ENCODE data around the gene CCT3. TPM values are rescaled to one million over a fixed set of nuclear protein-coding genes. Genes with fewer than 3 reads are reported as not detected.

The CCT3 gene
- total RNA-seq, 2 experiments from 2014 or later: 266 to 269 TPM

- ChIA-PET POLR2A (interaction anchor here (1.4 kb wide), 1 partner anchor 31 kb away, joined by 3 read pairs; no protein-coding TSS in a partner anchor), CTCF (interaction anchor here (1.1 to 1.6 kb wide), 2 partner anchors 135 to 180 kb away, joined by 4 read pairs; no protein-coding TSS in a partner anchor)
- ATAC-seq (no peak), DNase-seq (no peak)
- peaks cover 65% of the 10 kb centered on the region for H3K36me3 Mint-ChIP-seq (ENCODE audit: low read depth)
- H3K4me3 Mint-ChIP-seq: no peak overlapping the region
- no peaks in the 10 kb centered on the region for H3K27me3 Mint-ChIP-seq (ENCODE audit: low read depth)
- H3K4me1 Mint-ChIP-seq (ENCODE audit: low read depth): peaks cover 20% of the 10 kb centered on the region
- H3K9me3 Mint-ChIP-seq (ENCODE audit: insufficient read depth): no peaks in the 10 kb centered on the region
- H3K27ac Mint-ChIP-seq: peak overlapping the region; percentile 37
Observed at GRCh38 chr1:156276532-156276931, 61.6 kb downstream of the CCT3 start.

- CTCF ChIA-PET: interaction anchor here (3.0 kb wide), 1 partner anchor 10 kb away, joined by 12 read pairs; no protein-coding TSS in a partner anchor
- Mint-ChIP-seq H3K4me3 (no peak overlapping the region), H3K36me3 (ENCODE audit: low read depth) (peaks cover 68% of the 10 kb centered on the region), H3K4me1 (ENCODE audit: low read depth) (no peaks in the 10 kb centered on the region), H3K9me3 (ENCODE audit: insufficient read depth) (no peaks in the 10 kb centered on the region), H3K27ac (no peak overlapping the region), H3K27me3 (ENCODE audit: low read depth) (no peaks in the 10 kb centered on the region)
- no peak for DNase-seq
- no peak for ATAC-seq
- POLR2A ChIA-PET: interaction anchor here (1.6 to 2.7 kb wide), 2 partner anchors 10 to 12 kb away, joined by 4 to 12 read pairs; partner anchors contain the start of gene SMG5
Observed at GRCh38 chr1:156270314-156270713, 67.8 kb downstream of the CCT3 start.

GRCh38 chr1:156268336-156268735 lies 69.8 kb downstream of the CCT3 start:
- ChIA-PET CTCF (no interaction called here), POLR2A (interaction anchor here (0.6 kb wide), 1 partner anchor 291 kb away, joined by 3 read pairs; no protein-coding TSS in a partner anchor)
- ATAC-seq (no peak), DNase-seq (no peak)
- H3K4me3 Mint-ChIP-seq: no peak overlapping the region
- no peak overlapping the region for H3K27ac Mint-ChIP-seq
- H3K36me3 Mint-ChIP-seq (ENCODE audit: low read depth): peaks cover 65% of the 10 kb centered on the region
- no peaks in the 10 kb centered on the region for H3K27me3 Mint-ChIP-seq (ENCODE audit: low read depth)
- H3K4me1 Mint-ChIP-seq (ENCODE audit: low read depth): no peaks in the 10 kb centered on the region
- H3K9me3 Mint-ChIP-seq (ENCODE audit: insufficient read depth): no peaks in the 10 kb centered on the region

DNA sequence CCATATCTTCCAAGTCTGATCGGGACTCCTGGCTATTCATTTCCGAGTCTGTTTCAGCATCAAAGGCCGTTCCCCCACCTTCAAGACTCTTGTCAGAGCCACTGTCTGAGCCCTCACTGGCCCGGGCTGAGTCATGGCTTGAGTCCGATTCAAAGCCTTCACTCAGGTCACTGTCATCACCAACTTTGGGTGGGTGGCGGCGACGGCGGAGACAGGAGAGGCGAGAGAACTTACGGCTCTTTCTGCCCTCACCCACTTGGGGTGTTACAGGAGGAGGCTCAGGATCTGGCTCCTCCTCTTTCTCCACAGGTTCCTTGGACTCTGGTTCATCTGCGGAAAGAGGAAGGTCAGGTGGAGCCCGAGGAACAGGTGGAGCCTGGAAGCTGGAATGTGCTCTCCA lies 72.0 kb downstream of the CCT3 start:
- peaks cover 61% of the 10 kb centered on the region for H3K36me3 Mint-ChIP-seq (ENCODE audit: low read depth)
- ATAC-seq (no peak), DNase-seq (no peak)
- H3K27ac Mint-ChIP-seq: no peak overlapping the region
- CTCF ChIA-PET: interaction anchor here (2.0 kb wide), 1 partner anchor 54 kb away, joined by 6 read pairs; no protein-coding TSS in a partner anchor
- no peaks in the 10 kb centered on the region for H3K27me3 Mint-ChIP-seq (ENCODE audit: low read depth)
- no peaks in the 10 kb centered on the region for H3K4me1 Mint-ChIP-seq (ENCODE audit: low read depth)
- H3K9me3 Mint-ChIP-seq (ENCODE audit: insufficient read depth): no peaks in the 10 kb centered on the region
- H3K4me3 Mint-ChIP-seq: no peak overlapping the region
- POLR2A ChIA-PET: no interaction called here

DNA sequence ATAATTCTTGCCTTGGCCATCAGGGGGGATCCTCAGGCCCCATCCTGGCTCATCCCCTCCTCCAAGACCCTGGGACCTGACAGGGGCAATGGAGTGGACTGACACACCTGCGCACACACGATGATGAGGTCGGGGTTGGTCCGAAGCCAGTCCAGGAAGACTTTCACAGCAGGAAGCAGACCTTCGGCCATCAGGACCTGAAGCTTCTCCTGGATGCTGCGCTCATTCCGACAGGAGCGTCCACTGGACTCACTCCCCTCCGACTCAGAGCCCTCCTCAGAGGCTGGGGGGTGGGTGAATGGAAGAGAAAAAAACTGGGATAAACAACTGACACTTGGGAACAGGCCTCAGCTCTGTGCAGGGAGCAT lies 74.8 kb downstream of the CCT3 start:
- CTCF ChIA-PET: interaction anchor here (1.4 kb wide), 1 partner anchor 55 kb away, joined by 3 read pairs; no protein-coding TSS in a partner anchor
- no peak for ATAC-seq
- no peaks in the 10 kb centered on the region for H3K27me3 Mint-ChIP-seq (ENCODE audit: low read depth)
- no peak overlapping the region for H3K4me3 Mint-ChIP-seq
- H3K9me3 Mint-ChIP-seq (ENCODE audit: insufficient read depth): no peaks in the 10 kb centered on the region
- H3K4me1 Mint-ChIP-seq (ENCODE audit: low read depth): peaks cover 1% of the 10 kb centered on the region
- no peak overlapping the region for H3K27ac Mint-ChIP-seq
- no peak for DNase-seq
- H3K36me3 Mint-ChIP-seq (ENCODE audit: low read depth): peaks cover 77% of the 10 kb centered on the region
- POLR2A ChIA-PET: no interaction called here

DNA sequence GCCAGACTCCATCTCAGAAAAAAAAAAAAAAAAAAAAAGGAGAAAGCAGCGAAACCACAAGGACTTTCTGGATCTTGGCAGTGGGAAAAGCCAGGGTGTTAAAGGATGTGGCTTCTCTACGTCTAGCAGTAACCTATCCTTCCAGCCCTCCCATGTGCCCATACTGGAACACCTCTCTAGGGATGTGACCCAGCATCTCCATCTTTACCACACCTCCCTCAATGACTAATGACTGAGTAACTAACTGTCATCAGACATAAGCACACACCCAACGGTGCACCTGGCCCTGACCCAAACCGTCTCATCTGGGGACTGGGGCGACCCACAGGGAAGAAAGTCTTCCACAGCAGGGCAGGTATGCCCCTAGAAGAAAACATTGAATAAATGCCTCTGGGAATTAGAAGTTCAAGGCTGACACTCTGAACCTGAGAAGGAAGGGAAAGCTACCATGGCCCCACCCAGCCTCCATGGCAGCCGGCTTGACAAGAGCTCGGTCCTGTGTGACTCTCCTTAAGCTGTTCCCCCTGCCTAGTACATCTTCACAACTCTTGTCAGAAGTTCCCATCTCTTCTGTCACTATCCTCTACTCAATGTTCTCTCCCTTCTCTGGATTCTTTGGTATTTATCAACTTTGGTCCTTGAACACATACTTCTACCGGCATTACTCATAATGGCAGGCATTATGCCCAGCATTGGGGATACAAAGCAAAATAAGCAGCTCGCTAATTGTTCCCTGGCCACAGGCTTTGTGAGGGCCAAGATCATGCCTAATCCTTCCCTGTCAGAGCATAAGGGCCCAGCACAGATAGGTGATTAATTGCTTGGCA lies 75.4 kb downstream of the CCT3 start:
- ChIA-PET POLR2A (no interaction called here), CTCF (interaction anchor here (1.4 kb wide), 1 partner anchor 56 kb away, joined by 3 read pairs; no protein-coding TSS in a partner anchor)
- Mint-ChIP-seq H3K36me3 (ENCODE audit: low read depth) (peaks cover 77% of the 10 kb centered on the region), H3K27ac (peak overlapping the region; percentile 2), H3K27me3 (ENCODE audit: low read depth) (no peaks in the 10 kb centered on the region), H3K4me1 (ENCODE audit: low read depth) (peaks cover 7% of the 10 kb centered on the region), H3K9me3 (ENCODE audit: insufficient read depth) (no peaks in the 10 kb centered on the region), H3K4me3 (no peak overlapping the region)
- no peak for ATAC-seq
- no peak for DNase-seq

- ChIA-PET CTCF (interaction anchor here (0.7 to 1.1 kb wide), 3 partner anchors 59 to 120 kb away, joined by 3 to 7 read pairs (median 3); no protein-coding TSS in a partner anchor), POLR2A (interaction anchor here (1.7 kb wide), 1 partner anchor 22 kb away, joined by 7 read pairs; the partner anchor contains the start of gene SMG5)
- DNase-seq (no peak), ATAC-seq (no peak)
- Mint-ChIP-seq H3K27ac (peak overlapping the region; percentile 43), H3K36me3 (ENCODE audit: low read depth) (peaks cover 71% of the 10 kb centered on the region), H3K27me3 (ENCODE audit: low read depth) (no peaks in the 10 kb centered on the region), H3K4me3 (no peak overlapping the region), H3K9me3 (ENCODE audit: insufficient read depth) (no peaks in the 10 kb centered on the region), H3K4me1 (ENCODE audit: low read depth) (peaks cover 16% of the 10 kb centered on the region)
Observed at GRCh38 chr1:156260896-156261295, 77.2 kb downstream of the CCT3 start.

- no peak overlapping the region for H3K27ac Mint-ChIP-seq
- DNase-seq (no peak), ATAC-seq (no peak)
- ChIA-PET POLR2A (interaction anchor here (1.4 to 1.7 kb wide), 2 partner anchors 20 to 23 kb away, joined by 3 to 7 read pairs; partner anchors contain the start of gene SMG5), CTCF (interaction anchor here (0.9 to 1.5 kb wide), 8 partner anchors 8 to 163 kb away, joined by 3 to 7 read pairs (median 3); partner anchors contain the start of genes BGLAP and SLC25A44)
- H3K27me3 Mint-ChIP-seq (ENCODE audit: low read depth): no peaks in the 10 kb centered on the region
- H3K9me3 Mint-ChIP-seq (ENCODE audit: insufficient read depth): no peaks in the 10 kb centered on the region
- no peak overlapping the region for H3K4me3 Mint-ChIP-seq
- H3K4me1 Mint-ChIP-seq (ENCODE audit: low read depth): peaks cover 16% of the 10 kb centered on the region
- H3K36me3 Mint-ChIP-seq (ENCODE audit: low read depth): peaks cover 63% of the 10 kb centered on the region
Observed at GRCh38 chr1:156259805-156260204, 78.3 kb downstream of the CCT3 start.

Other genes with a start within 250 kb of the CCT3 start
- gene LMNA, start 223.6 kb downstream of the CCT3 start, total RNA-seq: 10 to 100 TPM in 1 of 2 experiments, 1 to 10 TPM in 1; 8.5 to 10.3 TPM
- 10 to 100 TPM; 16.8 to 17.8 TPM for gene SEMA4A, start 184.7 kb downstream of the CCT3 start, total RNA-seq
- 10 to 100 TPM; 31.8 to 33.8 TPM for gene SLC25A44, start 144.2 kb downstream of the CCT3 start, total RNA-seq
- gene PMF1, start 125.3 kb downstream of the CCT3 start, total RNA-seq: 10 to 100 TPM; 72.3 to 77.3 TPM
- gene BGLAP, start 96.1 kb downstream of the CCT3 start, total RNA-seq: 1 to 10 TPM; 2.8 TPM
- 1 to 10 TPM; 8.6 to 9.9 TPM for gene PAQR6, start 90.2 kb downstream of the CCT3 start, total RNA-seq
- gene SMG5, start 55.5 kb downstream of the CCT3 start, total RNA-seq: 10 to 100 TPM; 75.2 to 78.2 TPM
- 10 to 100 TPM in 1 of 2 experiments, 1 to 10 TPM in 1; 9.1 to 11.0 TPM for gene TMEM79, start 54.0 kb downstream of the CCT3 start, total RNA-seq
- 10 to 100 TPM; 27.7 to 29.8 TPM for gene GLMP, start 42.6 kb downstream of the CCT3 start, total RNA-seq
- gene VHLL, start 39.0 kb downstream of the CCT3 start, total RNA-seq: not detected
- gene TSACC, start 234 bp upstream of the CCT3 start, total RNA-seq: under 1 TPM; 0.73 to 0.76 TPM
- not detected for gene RHBG, start 30.9 kb upstream of the CCT3 start, total RNA-seq
- 10 to 100 TPM; 34.8 to 40.1 TPM for gene MEF2D, start 162.5 kb upstream of the CCT3 start, total RNA-seq
- 10 to 100 TPM; 28.6 to 31.0 TPM for gene IQGAP3, start 234.3 kb upstream of the CCT3 start, total RNA-seq
- gene TTC24, start 241.4 kb upstream of the CCT3 start, total RNA-seq: 10 to 100 TPM; 18.6 to 19.7 TPM

All from activated CD8-positive, alpha-beta T cell treated with anti-CD3 and anti-CD28 coated beads, Interleukin-2, amount 10 ng/mL, durations not matched to agents 7 days and 5 days (primary cell).